K562 (cell line): ENCODE measurements around the gene PELI3. TPM values are rescaled to one million over a fixed set of nuclear protein-coding genes. Genes with fewer than 3 reads are reported as not detected.

ENCODE experiments used
- ATAC-seq: fragments of 200-7000 bp; cut with Tn5 transposase; 3 replicates; pipeline ENCODE4 v1.9.1; 2020; ENCODE audit warnings: moderate library complexity
- BruUV-seq: library from RNA; stranded (reverse); fragments of 400-500 nt; replicated peaks from 2 replicates; lab custom pipeline; 2021; lab: Mats Ljungman, UMichigan
- CTCF ChIA-PET: fragments of 300-600 bp; formaldehyde crosslinking; extraction: SDS; loops from one replicate; lab custom pipeline; 2021; ENCODE audit warnings: low intra/inter-chr PET ratio; lab: Yijun Ruan, JAX
- POLR2A ChIA-PET: fragments of 300-600, 350-650 bp; sonication (Branson Sonifier 250); formaldehyde crosslinking; extraction: SDS; loops from one replicate; lab custom pipeline; 2021; ENCODE audit warnings: antibody characterized with exemption, inconsistent platforms; lab: Yijun Ruan, JAX
- DNase-seq, 4 experiments: peaks; one replicate each; pipeline versions ENCODE4 v3.0.0 to v3.0.0-alpha.2; 2011 to 2018; ENCODE audit warnings: low spot score in 3 of 4, mixed read lengths in 3 of 4; ENCODE audit errors: extremely low read depth in 1 of 4
- FAIRE-seq: peaks from 2 replicates; lab custom pipeline; 2011; peaks lifted over from hg19 to GRCh38; lab: Jason Lieb, UNC
- H2AFZ ChIP-seq: 2 replicates; pipeline ENCODE4 v1.6.0; 2011; ENCODE audit warnings: low read depth, low read length, control low read depth, inconsistent platforms
- H3K27ac ChIP-seq: fragments of 200-600 bp; 3 replicates; pipeline ENCODE4 v1.8.0; 2011; ENCODE audit warnings: low read depth, mild to moderate bottlenecking, control low read depth, inconsistent platforms, low read length, moderate library complexity, mixed read lengths; ENCODE audit errors: extremely low read depth
- H3K27me3 ChIP-seq, 2 experiments: fragments of 300-600 bp in 1 of 2; 2 replicates in 1 of 2; 3 replicates in 1 of 2; pipeline versions ENCODE4 v1.6.0 to v1.8.0; 2011; ENCODE audit warnings: inconsistent platforms in 2 of 2, low read length in 2 of 2, mild to moderate bottlenecking in 1 of 2, mixed read lengths in 1 of 2, moderate library complexity in 1 of 2; ENCODE audit not compliant: control insufficient read depth in 2 of 2, insufficient read depth in 2 of 2
- H3K36me3 ChIP-seq: fragments of 300-600 bp; 3 replicates; pipeline ENCODE4 v1.8.0; 2011; ENCODE audit warnings: mild to moderate bottlenecking, low read length, inconsistent platforms; ENCODE audit not compliant: control insufficient read depth, insufficient read depth
- H3K4me1 ChIP-seq, 2 experiments: fragments of 200-600 bp in 1 of 2; replicated peaks in 1 of 2; 2 replicates in 1 of 2; 3 replicates in 1 of 2; pipeline versions ENCODE4 v1.5.1 to v1.8.0; 2011; ENCODE audit warnings: inconsistent platforms in 2 of 2, low read length in 2 of 2, mild to moderate bottlenecking in 1 of 2, mixed read lengths in 1 of 2, moderate library complexity in 1 of 2; ENCODE audit not compliant: control insufficient read depth in 2 of 2, insufficient read depth in 2 of 2
- H3K4me2 ChIP-seq: 2 replicates; pipeline ENCODE4 v1.6.1; 2011; ENCODE audit warnings: low read length, control low read depth, inconsistent platforms, mixed read lengths; ENCODE audit not compliant: insufficient read depth
- H3K4me3 ChIP-seq: fragments of 200-600 bp; sonication (generic), shearing (Covaris generic); 2 replicates; pipeline ENCODE4 v1.5.1; 2016; ENCODE audit warnings: control low read depth, inconsistent platforms
- H3K79me2 ChIP-seq: fragments of 200-600 bp; 3 replicates; pipeline ENCODE4 v1.8.0; 2011; ENCODE audit warnings: low read length, inconsistent platforms; ENCODE audit not compliant: control insufficient read depth, insufficient read depth
- H3K9ac ChIP-seq, 2 experiments: 2 replicates each; pipeline versions ENCODE4 v1.6.0 to v1.6.1; 2011; ENCODE audit warnings: low read depth in 2 of 2, low read length in 2 of 2, control low read depth in 1 of 2, inconsistent platforms in 1 of 2, mild to moderate bottlenecking in 1 of 2, mixed read lengths in 1 of 2; ENCODE audit not compliant: insufficient read depth in 1 of 2
- H3K9me1 ChIP-seq: one replicate; pipeline ENCODE4 v1.6.0; 2011; ENCODE audit warnings: inconsistent platforms, mild to moderate bottlenecking, low read length, moderate library complexity; ENCODE audit not compliant: control insufficient read depth, insufficient read depth
- H3K9me3 ChIP-seq: replicated peaks from 2 replicates; pipeline ENCODE4 v1.5.1; 2011; ENCODE audit warnings: low read depth, low read length, inconsistent platforms; ENCODE audit not compliant: control insufficient read depth, insufficient read depth
- H4K20me1 ChIP-seq: replicated peaks from 2 replicates; pipeline ENCODE4 v1.6.1; 2011; ENCODE audit warnings: low read length, inconsistent platforms, mixed read lengths; ENCODE audit not compliant: control insufficient read depth, insufficient read depth
- PURB ChIP-seq: sonication (generic); formaldehyde crosslinking; IDR thresholded peaks from 2 replicates; pipeline ENCODE4 v1.9.0; 2021; ENCODE audit warnings: low read depth, mild to moderate bottlenecking, missing genetic modification reagents
- ZBTB1 ChIP-seq: sonication (generic); formaldehyde crosslinking; IDR thresholded peaks from 2 replicates; pipeline ENCODE4 v1.8.1; 2023; ENCODE audit warnings: missing genetic modification reagents, low read depth, mild to moderate bottlenecking, borderline replicate concordance
- WGBS: fragments of 100-300 bp; shearing (Covaris generic); methylation state at CpG from one replicate; pipeline ENCODE4 v1.1.6; 2016; ENCODE audit warnings: low coverage, mixed read lengths; ENCODE audit not compliant: insufficient coverage; ENCODE audit errors: missing lambda C conversion rate; 5-methylcytosine and 5-hydroxymethylcytosine counted together
- in situ Hi-C: fragments of 300-500 bp; cut with MboI; formaldehyde crosslinking; loops from 4 replicates; pipeline ENCODE4 v1.15.0; 2018; ENCODE audit warnings: inconsistent platforms, mixed read lengths
- intact Hi-C: fragments of 100-400 bp; cut with micrococcal nuclease; formaldehyde crosslinking; loops from 2 replicates; pipeline ENCODE4 v1.14.2; 2022
- polyA plus RNA-seq, 8 experiments: library from polyadenylated mRNA; depleted of rRNA in 4 of 8; stranded (reverse) in 5 of 8; unstranded in 3 of 8; fragments of >200 nt; fragmentation: Nextera tagmentation in 2 of 8; fragmentation: Illumina TruSeq in 1 of 8; extraction: Ambion mirVana in 2 of 8; extraction: Trizol in 1 of 8; gene quantifications; 2 replicates each; pipeline versions ENCODE4 v1.2.1 to v1.2.3, GENCODE V29; 2011 to 2014; ENCODE audit warnings: inconsistent platforms in 1 of 8, missing spikeins in 1 of 8
- small RNA-seq: library from RNA; depleted of rRNA; stranded (forward); fragments of <200 nt; gene quantifications from one replicate; pipeline ENCODE3, GENCODE V24; 2014
- total RNA-seq, 7 experiments: library from RNA; depleted of rRNA in 6 of 7; stranded (reverse); fragments of >200 nt in 6 of 7; fragmentation: Illumina TruSeq in 2 of 7; extraction: Trizol in 2 of 7; gene quantifications; 2 replicates each; pipeline versions ENCODE4 v1.2.1 to v1.2.3, GENCODE V29; 2011 to 2021; ENCODE audit warnings: low replicate concordance in 1 of 7
- TF ChIP-seq, protein P1 (sequence below): fragments of 450-650 bp; formaldehyde crosslinking; IDR thresholded peaks from 2 replicates; pipeline ENCODE4 v1.4.0; 2020; ENCODE audit warnings: mild to moderate bottlenecking, moderate library complexity
- TF ChIP-seq, protein P2 (sequence below): fragments of 250-450 bp; sonication (Bioruptor Pico); IDR thresholded peaks from 2 replicates; pipeline ENCODE4 v1.5.0; 2021

PELI3 gene
- total and polyA plus RNA-seq, 9 of the 15 experiments (the other 6 are each of a cell fraction or from before 2014, with no cell fraction given): 0.17 to 4.2 (median 1.9) TPM

DNA sequence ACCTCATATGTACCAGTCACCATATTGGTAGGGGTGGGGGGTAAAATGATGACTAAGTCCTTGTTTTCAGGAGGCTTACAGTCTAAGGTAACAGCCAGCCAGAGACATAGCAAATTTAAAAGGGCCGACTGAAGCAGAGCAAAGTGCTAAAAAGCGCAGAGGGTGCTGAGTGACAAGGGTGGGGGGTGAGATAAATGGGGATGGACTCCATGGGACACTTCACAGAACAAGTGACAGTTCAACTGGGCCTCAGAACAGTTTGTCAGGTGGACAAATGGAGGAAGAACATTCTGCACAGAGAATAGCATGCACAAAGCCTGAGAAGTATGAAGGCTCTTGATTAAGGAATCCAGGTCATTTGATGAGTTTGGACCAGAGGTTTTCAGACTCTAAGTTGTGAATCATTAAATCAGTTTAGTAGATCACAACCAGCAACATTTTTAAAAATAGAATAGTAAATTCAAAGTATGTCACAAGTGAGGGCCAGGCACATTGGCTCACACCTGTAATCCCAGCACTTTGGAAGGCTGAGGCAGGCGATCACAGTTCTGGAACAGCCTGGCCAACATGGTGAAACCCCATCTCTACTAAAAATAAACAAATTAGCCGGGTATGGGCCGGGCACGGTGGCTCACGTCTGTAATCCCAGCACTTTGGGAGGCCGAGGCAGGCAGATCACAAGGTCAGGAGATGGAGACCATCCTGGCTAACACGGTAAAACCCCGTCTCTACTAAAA, 57.8 kb downstream of the PELI3 start:
- H3K79me2 ChIP-seq: no peaks in the 10 kb centered on the region
- ChIA-PET CTCF (no interaction called here), POLR2A (no interaction called here)
- FAIRE-seq: no peak
- no peaks in the 10 kb centered on the region for H4K20me1 ChIP-seq
- intact Hi-C loops: no loop called here
- H3K27ac ChIP-seq: no peak overlapping the region
- in situ Hi-C loops: no loop called here
- no peak for ATAC-seq
- DNase-seq: no peak
- H3K4me2 ChIP-seq: no peak overlapping the region
- BruUV-seq: no TSS peak
- no peaks in the 10 kb centered on the region for H3K27me3 ChIP-seq
- TF ChIP-seq PURB (CRISPR knock-in tag): no peak
- TF ChIP-seq, protein P1, sequence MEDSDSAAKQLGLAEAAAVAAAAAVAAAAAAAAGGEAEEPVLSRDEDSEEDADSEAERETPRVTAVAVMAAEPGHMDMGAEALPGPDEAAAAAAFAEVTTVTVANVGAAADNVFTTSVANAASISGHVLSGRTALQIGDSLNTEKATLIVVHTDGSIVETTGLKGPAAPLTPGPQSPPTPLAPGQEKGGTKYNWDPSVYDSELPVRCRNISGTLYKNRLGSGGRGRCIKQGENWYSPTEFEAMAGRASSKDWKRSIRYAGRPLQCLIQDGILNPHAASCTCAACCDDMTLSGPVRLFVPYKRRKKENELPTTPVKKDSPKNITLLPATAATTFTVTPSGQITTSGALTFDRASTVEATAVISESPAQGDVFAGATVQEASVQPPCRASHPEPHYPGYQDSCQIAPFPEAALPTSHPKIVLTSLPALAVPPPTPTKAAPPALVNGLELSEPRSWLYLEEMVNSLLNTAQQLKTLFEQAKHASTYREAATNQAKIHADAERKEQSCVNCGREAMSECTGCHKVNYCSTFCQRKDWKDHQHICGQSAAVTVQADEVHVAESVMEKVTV (CRISPR knock-in tag): no peak
- TF ChIP-seq, protein P2, sequence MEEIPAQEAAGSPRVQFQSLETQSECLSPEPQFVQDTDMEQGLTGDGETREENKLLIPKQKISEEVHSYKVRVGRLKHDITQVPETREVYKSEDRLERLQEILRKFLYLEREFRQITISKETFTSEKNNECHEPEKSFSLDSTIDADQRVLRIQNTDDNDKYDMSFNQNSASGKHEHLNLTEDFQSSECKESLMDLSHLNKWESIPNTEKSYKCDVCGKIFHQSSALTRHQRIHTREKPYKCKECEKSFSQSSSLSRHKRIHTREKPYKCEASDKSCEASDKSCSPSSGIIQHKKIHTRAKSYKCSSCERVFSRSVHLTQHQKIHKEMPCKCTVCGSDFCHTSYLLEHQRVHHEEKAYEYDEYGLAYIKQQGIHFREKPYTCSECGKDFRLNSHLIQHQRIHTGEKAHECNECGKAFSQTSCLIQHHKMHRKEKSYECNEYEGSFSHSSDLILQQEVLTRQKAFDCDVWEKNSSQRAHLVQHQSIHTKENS (CRISPR knock-in tag): no peak
- no peak for TF ChIP-seq ZBTB1 (CRISPR knock-in tag)
- H3K9me3 ChIP-seq: no peaks in the 10 kb centered on the region
- peaks cover 0 to 4% of the 10 kb centered on the region in 2 experiments; a peak in 1 of 5 replicates for H3K4me1 ChIP-seq
- peaks cover 15% of the 10 kb centered on the region; the same call in 1 of the 3 replicates for H3K36me3 ChIP-seq
- H2AFZ ChIP-seq: no peak overlapping the region
- no peak overlapping the region for H3K4me3 ChIP-seq
- H3K9me1 ChIP-seq: no peaks in the 10 kb centered on the region
- 76% methylated on average over 9 of the region's 10 CpGs for WGBS
- no peak overlapping the region for H3K9ac ChIP-seq

Small RNA genes within 50 kb of the gene (small RNA-seq; reads per million reads assigned to genes)
- gene RF00416: not detected

Other genes with a start within 250 kb of the PELI3 start
Only the 7 nearest of the 22 such genes appear.
- 13.3 and 22.5 TPM in 2 replicates for gene SLC29A2, start 95.1 kb upstream of the PELI3 start, total RNA-seq (2014; rRNA removed)
- gene SLC29A2, start 95.1 kb upstream of the PELI3 start, total RNA-seq (2014; rRNA removed; fragmentation: Illumina TruSeq; extraction: Trizol): 6.2 and 8.8 TPM in 2 replicates
- 14.2 and 16.1 TPM in 2 replicates for gene SLC29A2, start 95.1 kb upstream of the PELI3 start, total RNA-seq (2015; rRNA removed; fragmentation: Illumina TruSeq; extraction: Trizol)
- gene SLC29A2, start 95.1 kb upstream of the PELI3 start, total RNA-seq (2021): 48.6 and 50.5 TPM in 2 replicates
- 22.0 and 35.8 TPM in 2 replicates for gene SLC29A2, start 95.1 kb upstream of the PELI3 start, polyA plus RNA-seq (2011; rRNA removed)
- 43.1 and 47.4 TPM in 2 replicates for gene SLC29A2, start 95.1 kb upstream of the PELI3 start, polyA plus RNA-seq (2014; fragmentation: Illumina TruSeq; extraction: Trizol)
- 1 to 10 TPM; 2.4 to 2.5 TPM for gene SLC29A2, start 95.1 kb upstream of the PELI3 start, polyA plus RNA-seq (2014; fragmentation: Nextera tagmentation; extraction: Ambion mirVana)
- gene SLC29A2, start 95.1 kb upstream of the PELI3 start, polyA plus RNA-seq (2014; rRNA removed): 39.3 and 48.7 TPM in 2 replicates
- gene NPAS4, start 45.9 kb upstream of the PELI3 start, total RNA-seq (2014; rRNA removed): not detected in 2 replicates
- not detected in 2 replicates for gene NPAS4, start 45.9 kb upstream of the PELI3 start, total RNA-seq (2014; rRNA removed; fragmentation: Illumina TruSeq; extraction: Trizol)
- not detected in 2 replicates for gene NPAS4, start 45.9 kb upstream of the PELI3 start, total RNA-seq (2015; rRNA removed; fragmentation: Illumina TruSeq; extraction: Trizol)
- gene NPAS4, start 45.9 kb upstream of the PELI3 start, total RNA-seq (2021): not detected in 2 replicates
- not detected in 2 replicates for gene NPAS4, start 45.9 kb upstream of the PELI3 start, polyA plus RNA-seq (2011; rRNA removed)
- not detected in 2 replicates for gene NPAS4, start 45.9 kb upstream of the PELI3 start, polyA plus RNA-seq (2014; fragmentation: Illumina TruSeq; extraction: Trizol)
- not detected for gene NPAS4, start 45.9 kb upstream of the PELI3 start, polyA plus RNA-seq (2014; fragmentation: Nextera tagmentation; extraction: Ambion mirVana)
- not detected in 2 replicates for gene NPAS4, start 45.9 kb upstream of the PELI3 start, polyA plus RNA-seq (2014; rRNA removed)
- 135 and 148 TPM in 2 replicates for gene MRPL11, start 28.1 kb upstream of the PELI3 start, total RNA-seq (2014; rRNA removed)
- gene MRPL11, start 28.1 kb upstream of the PELI3 start, total RNA-seq (2014; rRNA removed; fragmentation: Illumina TruSeq; extraction: Trizol): 75.0 and 81.4 TPM in 2 replicates
- 88.3 and 91.2 TPM in 2 replicates for gene MRPL11, start 28.1 kb upstream of the PELI3 start, total RNA-seq (2015; rRNA removed; fragmentation: Illumina TruSeq; extraction: Trizol)
- 133 and 148 TPM in 2 replicates for gene MRPL11, start 28.1 kb upstream of the PELI3 start, total RNA-seq (2021)
- 97.6 and 100 TPM in 2 replicates for gene MRPL11, start 28.1 kb upstream of the PELI3 start, polyA plus RNA-seq (2011; rRNA removed)
- 91.9 and 103 TPM in 2 replicates for gene MRPL11, start 28.1 kb upstream of the PELI3 start, polyA plus RNA-seq (2014; fragmentation: Illumina TruSeq; extraction: Trizol)
- gene MRPL11, start 28.1 kb upstream of the PELI3 start, polyA plus RNA-seq (2014; fragmentation: Nextera tagmentation; extraction: Ambion mirVana): 10 to 100 TPM; 33.0 to 43.5 TPM
- gene MRPL11, start 28.1 kb upstream of the PELI3 start, polyA plus RNA-seq (2014; rRNA removed): 173 and 208 TPM in 2 replicates
- gene DPP3, start 13.5 kb downstream of the PELI3 start, total RNA-seq (2014; rRNA removed): 69.2 and 115 TPM in 2 replicates
- 24.2 and 35.1 TPM in 2 replicates for gene DPP3, start 13.5 kb downstream of the PELI3 start, total RNA-seq (2014; rRNA removed; fragmentation: Illumina TruSeq; extraction: Trizol)
- 45.0 and 50.2 TPM in 2 replicates for gene DPP3, start 13.5 kb downstream of the PELI3 start, total RNA-seq (2015; rRNA removed; fragmentation: Illumina TruSeq; extraction: Trizol)
- 59.4 and 66.3 TPM in 2 replicates for gene DPP3, start 13.5 kb downstream of the PELI3 start, total RNA-seq (2021)
- gene DPP3, start 13.5 kb downstream of the PELI3 start, polyA plus RNA-seq (2011; rRNA removed): 33.0 and 47.6 TPM in 2 replicates
- 45.0 and 61.6 TPM in 2 replicates for gene DPP3, start 13.5 kb downstream of the PELI3 start, polyA plus RNA-seq (2014; fragmentation: Illumina TruSeq; extraction: Trizol)
- 1 to 10 TPM; 3.7 to 6.2 TPM for gene DPP3, start 13.5 kb downstream of the PELI3 start, polyA plus RNA-seq (2014; fragmentation: Nextera tagmentation; extraction: Ambion mirVana)
- gene DPP3, start 13.5 kb downstream of the PELI3 start, polyA plus RNA-seq (2014; rRNA removed): 43.3 and 56.3 TPM in 2 replicates
- 12.0 and 14.6 TPM in 2 replicates for gene BBS1, start 43.7 kb downstream of the PELI3 start, total RNA-seq (2014; rRNA removed)
- gene BBS1, start 43.7 kb downstream of the PELI3 start, total RNA-seq (2014; rRNA removed; fragmentation: Illumina TruSeq; extraction: Trizol): 8.3 and 9.0 TPM in 2 replicates
- 9.6 and 10.9 TPM in 2 replicates for gene BBS1, start 43.7 kb downstream of the PELI3 start, total RNA-seq (2015; rRNA removed; fragmentation: Illumina TruSeq; extraction: Trizol)
- 12.5 and 15.2 TPM in 2 replicates for gene BBS1, start 43.7 kb downstream of the PELI3 start, total RNA-seq (2021)
- gene BBS1, start 43.7 kb downstream of the PELI3 start, polyA plus RNA-seq (2011; rRNA removed): 12.1 and 18.8 TPM in 2 replicates
- gene BBS1, start 43.7 kb downstream of the PELI3 start, polyA plus RNA-seq (2014; fragmentation: Illumina TruSeq; extraction: Trizol): 12.3 and 12.7 TPM in 2 replicates
- 10 to 100 TPM; 11.1 to 11.3 TPM for gene BBS1, start 43.7 kb downstream of the PELI3 start, polyA plus RNA-seq (2014; fragmentation: Nextera tagmentation; extraction: Ambion mirVana)
- gene BBS1, start 43.7 kb downstream of the PELI3 start, polyA plus RNA-seq (2014; rRNA removed): 11.4 and 19.8 TPM in 2 replicates
- 8.3 and 13.4 TPM in 2 replicates for gene ZDHHC24, start 79.1 kb downstream of the PELI3 start, total RNA-seq (2014; rRNA removed)
- gene ZDHHC24, start 79.1 kb downstream of the PELI3 start, total RNA-seq (2014; rRNA removed; fragmentation: Illumina TruSeq; extraction: Trizol): 1.6 and 1.7 TPM in 2 replicates
- gene ZDHHC24, start 79.1 kb downstream of the PELI3 start, total RNA-seq (2015; rRNA removed; fragmentation: Illumina TruSeq; extraction: Trizol): 2.0 TPM in 2 replicates
- gene ZDHHC24, start 79.1 kb downstream of the PELI3 start, total RNA-seq (2021): 9.1 and 11.2 TPM in 2 replicates
- 3.8 and 5.9 TPM in 2 replicates for gene ZDHHC24, start 79.1 kb downstream of the PELI3 start, polyA plus RNA-seq (2011; rRNA removed)
- gene ZDHHC24, start 79.1 kb downstream of the PELI3 start, polyA plus RNA-seq (2014; fragmentation: Illumina TruSeq; extraction: Trizol): 2.7 and 3.3 TPM in 2 replicates
- under 1 TPM; 0.45 to 0.65 TPM for gene ZDHHC24, start 79.1 kb downstream of the PELI3 start, polyA plus RNA-seq (2014; fragmentation: Nextera tagmentation; extraction: Ambion mirVana)
- 6.3 and 7.2 TPM in 2 replicates for gene ZDHHC24, start 79.1 kb downstream of the PELI3 start, polyA plus RNA-seq (2014; rRNA removed)
- not detected in 2 replicates for gene ACTN3, start 80.0 kb downstream of the PELI3 start, total RNA-seq (2014; rRNA removed)
- gene ACTN3, start 80.0 kb downstream of the PELI3 start, total RNA-seq (2014; rRNA removed; fragmentation: Illumina TruSeq; extraction: Trizol): not detected in 2 replicates
- not detected in 2 replicates for gene ACTN3, start 80.0 kb downstream of the PELI3 start, total RNA-seq (2015; rRNA removed; fragmentation: Illumina TruSeq; extraction: Trizol)
- not detected in 2 replicates for gene ACTN3, start 80.0 kb downstream of the PELI3 start, total RNA-seq (2021)
- gene ACTN3, start 80.0 kb downstream of the PELI3 start, polyA plus RNA-seq (2011; rRNA removed): not detected in 2 replicates
- not detected in 2 replicates for gene ACTN3, start 80.0 kb downstream of the PELI3 start, polyA plus RNA-seq (2014; fragmentation: Illumina TruSeq; extraction: Trizol)
- not detected for gene ACTN3, start 80.0 kb downstream of the PELI3 start, polyA plus RNA-seq (2014; fragmentation: Nextera tagmentation; extraction: Ambion mirVana)
- not detected in 2 replicates for gene ACTN3, start 80.0 kb downstream of the PELI3 start, polyA plus RNA-seq (2014; rRNA removed)